Right lobe of liver (tissue), 6 donors: ENCODE measurements around the gene LRPAP1. TPM values are rescaled to one million over a fixed set of nuclear protein-coding genes. Genes with fewer than 3 reads are reported as not detected.

Experiments used
- ATAC-seq, 4 donors: fragments of 200-7000 bp; cut with Tn5 transposase; one replicate each; pipeline ENCODE4 v1.9.1; 2020; ENCODE audit warnings: mild to moderate bottlenecking in 4 of 4, moderate library complexity in 4 of 4
- DNase-seq, 3 donors: peaks; one replicate each; pipeline ENCODE4 v3.0.0-alpha.2; 2020
- H3K27ac ChIP-seq, 3 donors: fragments of 200-600 bp; one replicate each; pipeline ENCODE4 v1.8.0; 2022
- H3K27me3 ChIP-seq, 2 donors: fragments of 200-600 bp; one replicate each; pipeline ENCODE4 v1.8.0; 2022
- H3K36me3 ChIP-seq, 4 donors: fragments of 200-600 bp; sonication (generic) in 1 of 4; one replicate each; pipeline versions ENCODE4 v1.5.1 to v1.8.0; 2017 to 2022; ENCODE audit warnings: control low read depth in 1 of 4
- H3K4me1 ChIP-seq, 4 donors: fragments of 200-600 bp; sonication (generic) in 1 of 4; one replicate each; pipeline versions ENCODE4 v1.5.1 to v1.8.0; 2017 to 2022; ENCODE audit warnings: control low read depth in 1 of 4
- H3K4me3 ChIP-seq, 3 donors: fragments of 200-600 bp; one replicate each; pipeline ENCODE4 v1.8.0; 2022
- H3K9me3 ChIP-seq, 4 donors: fragments of 200-600 bp; sonication (generic) in 1 of 4; one replicate each; pipeline versions ENCODE4 v1.5.1 to v1.8.0; 2017 to 2022; ENCODE audit warnings: control low read depth in 1 of 4
- POLR2A ChIP-seq: fragments of 450-650 bp; IDR thresholded peaks from one replicate; pipeline ENCODE4 v1.6.1; 2017; ENCODE audit warnings: antibody characterized with exemption, mild to moderate bottlenecking
- WGBS: methylation state at CpG from one replicate; pipeline ENCODE4 v1.1.6; 2018; ENCODE audit warnings: low coverage, low lambda C conversion rate; ENCODE audit not compliant: insufficient coverage; ENCODE audit errors: missing lambda C conversion rate; 5-methylcytosine and 5-hydroxymethylcytosine counted together
- intact Hi-C, 2 donors: fragments of 100-400 bp; cut with DNase I; formaldehyde crosslinking; loops; one replicate each; pipeline versions ENCODE4 v1.11.2 to v1.14.1; 2022
- total RNA-seq, 6 experiments: library from RNA; depleted of rRNA in 2 of 6; stranded (reverse); fragments of >200 nt in 2 of 6; fragmentation: NEBNext Ultra II Directional in 3 of 6; extraction: Animal tissue kit (Norgen Biotek cat#: 25700) in 3 of 6; gene quantifications; one replicate each; pipeline versions ENCODE4 v1.1.0 to v1.2.4, GENCODE V29; 2016 to 2023
- TF ChIP-seq, protein P1 (sequence below), 4 donors: fragments of 200-600 bp in 3 of 4; fragments of 450-650 bp in 1 of 4; IDR thresholded peaks; one replicate each; pipeline versions ENCODE4 v1.5.1 to v1.8.0; 2016 to 2022; ENCODE audit warnings: antibody characterized with exemption in 4 of 4, mild to moderate bottlenecking in 2 of 4
- donor health status: DM: no; HTN: yes; CAD: no.
- donor health status: DM: no; HTN: no; CAD: no.
- donor health status: DM: no; HTN: no; CAD: no.
- donor health status: DM: no; HTN: yes; CAD: no.
- donor health status: DM: no; HTN: yes; CAD: no.

LRPAP1 gene
- total RNA-seq, 6 experiments from 2014 or later, result 63.4 to 108 (median 85.3) TPM

DNA sequence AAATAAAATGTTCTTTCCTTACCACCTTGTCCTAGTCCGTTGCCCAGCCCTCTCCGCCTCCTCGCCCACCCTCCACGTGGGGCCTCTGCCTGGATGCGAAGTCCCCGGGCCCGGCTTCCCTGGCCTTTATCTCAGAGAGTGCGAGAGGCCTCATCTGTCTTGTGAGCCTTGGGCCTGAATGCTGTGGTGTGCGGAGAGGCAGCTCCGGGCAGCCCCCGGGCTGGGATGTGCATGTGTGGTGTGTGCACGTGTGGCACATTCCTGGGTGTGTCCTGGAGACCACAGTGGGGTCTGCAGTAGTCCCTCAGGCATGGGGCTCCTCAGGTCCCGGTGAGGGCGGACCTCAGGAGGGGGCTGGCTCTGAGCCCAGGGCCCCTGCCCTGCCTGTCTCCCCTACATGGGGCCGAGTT, 37.8 kb downstream of the LRPAP1 start:
- no peaks in the 10 kb centered on the region for H3K36me3 ChIP-seq
- WGBS, result 51% methylated on average over 8 of the region's 15 CpGs
- no peak for TF ChIP-seq POLR2A
- TF ChIP-seq, protein P1, sequence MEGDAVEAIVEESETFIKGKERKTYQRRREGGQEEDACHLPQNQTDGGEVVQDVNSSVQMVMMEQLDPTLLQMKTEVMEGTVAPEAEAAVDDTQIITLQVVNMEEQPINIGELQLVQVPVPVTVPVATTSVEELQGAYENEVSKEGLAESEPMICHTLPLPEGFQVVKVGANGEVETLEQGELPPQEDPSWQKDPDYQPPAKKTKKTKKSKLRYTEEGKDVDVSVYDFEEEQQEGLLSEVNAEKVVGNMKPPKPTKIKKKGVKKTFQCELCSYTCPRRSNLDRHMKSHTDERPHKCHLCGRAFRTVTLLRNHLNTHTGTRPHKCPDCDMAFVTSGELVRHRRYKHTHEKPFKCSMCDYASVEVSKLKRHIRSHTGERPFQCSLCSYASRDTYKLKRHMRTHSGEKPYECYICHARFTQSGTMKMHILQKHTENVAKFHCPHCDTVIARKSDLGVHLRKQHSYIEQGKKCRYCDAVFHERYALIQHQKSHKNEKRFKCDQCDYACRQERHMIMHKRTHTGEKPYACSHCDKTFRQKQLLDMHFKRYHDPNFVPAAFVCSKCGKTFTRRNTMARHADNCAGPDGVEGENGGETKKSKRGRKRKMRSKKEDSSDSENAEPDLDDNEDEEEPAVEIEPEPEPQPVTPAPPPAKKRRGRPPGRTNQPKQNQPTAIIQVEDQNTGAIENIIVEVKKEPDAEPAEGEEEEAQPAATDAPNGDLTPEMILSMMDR (IDR thresholded peaks at IDR 0.05), result no peak
- H3K4me1 ChIP-seq, result no peaks in the 10 kb centered on the region
- no peak overlapping the region for H3K27ac ChIP-seq
- H3K9me3 ChIP-seq, result no peaks in the 10 kb centered on the region
- H3K27me3 ChIP-seq, result no peaks in the 10 kb centered on the region
- intact Hi-C loops, result no loop called here
- DNase-seq (no peak), ATAC-seq (no peak)
- no peak overlapping the region for H3K4me3 ChIP-seq

DNA sequence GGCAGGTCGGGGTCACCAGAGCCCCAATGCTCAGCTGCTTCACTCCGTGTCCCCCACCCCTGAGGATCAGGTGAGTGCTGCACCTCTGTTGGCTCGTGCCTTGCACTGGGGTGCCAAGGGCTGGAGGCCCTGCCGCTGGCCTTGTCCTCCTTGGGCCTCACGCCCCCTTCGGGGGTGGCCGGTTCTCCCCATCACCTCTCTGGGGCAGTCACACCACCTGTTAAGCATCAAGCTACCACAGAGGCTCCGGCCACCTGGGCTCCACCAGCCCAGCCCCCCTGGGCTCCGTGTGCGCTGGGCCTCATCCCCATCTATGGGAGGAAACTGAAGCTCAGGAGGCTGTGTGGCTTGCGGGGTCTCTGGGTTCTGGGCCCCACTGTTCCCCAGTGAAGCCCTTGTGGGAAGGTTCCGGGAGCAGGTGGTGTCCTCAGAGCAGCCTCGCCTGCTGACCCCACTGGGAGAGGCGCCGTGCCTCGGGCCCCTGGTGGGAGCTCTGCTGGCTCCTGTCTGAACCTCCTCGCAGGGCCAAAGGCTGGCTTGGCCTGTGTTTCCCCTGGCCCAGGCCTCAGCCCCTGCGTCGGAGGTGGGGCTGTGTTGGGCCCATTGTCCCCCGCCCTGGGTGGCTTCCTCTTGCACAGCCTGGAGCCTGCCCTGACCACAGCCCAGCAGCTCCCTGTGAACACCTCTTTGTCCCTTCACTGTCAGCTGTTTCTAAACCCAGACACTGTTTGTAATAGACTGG, 38.3 kb downstream of the LRPAP1 start:
- ATAC-seq (no peak), DNase-seq (no peak)
- H3K27me3 ChIP-seq, result no peaks in the 10 kb centered on the region
- H3K27ac ChIP-seq, result no peak overlapping the region
- no CpG with 5 or more reads among the region's 20 CpGs for WGBS
- H3K4me3 ChIP-seq, result no peak overlapping the region
- no peaks in the 10 kb centered on the region for H3K4me1 ChIP-seq
- intact Hi-C loops, result no loop called here
- TF ChIP-seq POLR2A, result no peak
- TF ChIP-seq, protein P1 (IDR thresholded peaks at IDR 0.05), result no peak
- no peaks in the 10 kb centered on the region for H3K9me3 ChIP-seq
- H3K36me3 ChIP-seq, result no peaks in the 10 kb centered on the region

DNA sequence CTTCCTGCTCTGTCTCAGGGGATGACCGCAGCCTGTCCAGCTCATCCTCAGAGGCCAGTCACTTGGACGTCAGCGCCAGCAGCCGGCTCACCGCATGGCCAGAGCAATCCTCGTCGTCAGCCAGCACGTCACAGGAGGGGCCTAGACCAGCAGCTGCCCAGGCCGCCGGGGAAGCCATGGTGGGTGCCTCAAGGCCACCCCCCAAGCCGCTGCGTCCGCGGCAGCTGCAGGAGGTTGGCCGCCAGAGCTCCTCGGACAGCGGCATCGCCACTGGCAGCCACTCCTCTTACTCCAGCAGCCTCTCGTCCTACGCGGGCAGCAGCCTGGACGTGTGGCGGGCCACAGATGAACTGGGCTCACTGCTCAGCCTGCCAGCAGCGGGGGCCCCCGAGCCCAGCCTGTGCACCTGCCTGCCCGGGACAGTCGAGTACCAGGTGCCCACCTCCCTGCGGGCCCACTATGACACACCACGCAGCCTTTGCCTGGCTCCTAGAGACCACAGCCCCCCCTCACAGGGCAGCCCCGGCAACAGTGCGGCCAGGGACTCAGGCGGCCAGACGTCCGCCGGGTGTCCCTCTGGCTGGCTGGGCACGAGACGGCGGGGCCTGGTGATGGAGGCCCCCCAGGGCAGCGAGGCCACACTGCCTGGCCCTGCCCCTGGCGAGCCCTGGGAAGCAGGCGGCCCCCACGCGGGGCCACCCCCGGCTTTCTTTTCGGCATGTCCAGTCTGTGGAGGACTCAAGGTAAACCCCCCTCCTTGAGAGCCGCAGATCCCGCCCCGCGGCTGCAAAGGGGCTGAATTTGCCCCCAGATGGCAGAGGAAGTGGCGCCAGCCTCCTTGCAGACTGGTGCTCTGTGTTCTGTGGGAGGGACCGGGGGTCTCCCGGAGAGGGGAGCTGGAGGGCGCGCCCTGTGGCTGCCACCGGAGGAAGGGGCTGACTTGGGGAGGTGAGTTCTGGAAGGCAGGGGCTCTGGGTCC, 39.2 kb downstream of the LRPAP1 start:
- Histone ChIP-seq H3K27me3 (no peaks in the 10 kb centered on the region), H3K4me1 (no peaks in the 10 kb centered on the region), H3K27ac (no peak overlapping the region), H3K9me3 (no peaks in the 10 kb centered on the region), H3K4me3 (no peak overlapping the region), H3K36me3 (no peaks in the 10 kb centered on the region)
- intact Hi-C loops, result no loop called here
- no peak for DNase-seq
- WGBS, result no CpG with 5 or more reads among the region's 55 CpGs
- TF ChIP-seq POLR2A, result no peak
- no peak for ATAC-seq

DNA sequence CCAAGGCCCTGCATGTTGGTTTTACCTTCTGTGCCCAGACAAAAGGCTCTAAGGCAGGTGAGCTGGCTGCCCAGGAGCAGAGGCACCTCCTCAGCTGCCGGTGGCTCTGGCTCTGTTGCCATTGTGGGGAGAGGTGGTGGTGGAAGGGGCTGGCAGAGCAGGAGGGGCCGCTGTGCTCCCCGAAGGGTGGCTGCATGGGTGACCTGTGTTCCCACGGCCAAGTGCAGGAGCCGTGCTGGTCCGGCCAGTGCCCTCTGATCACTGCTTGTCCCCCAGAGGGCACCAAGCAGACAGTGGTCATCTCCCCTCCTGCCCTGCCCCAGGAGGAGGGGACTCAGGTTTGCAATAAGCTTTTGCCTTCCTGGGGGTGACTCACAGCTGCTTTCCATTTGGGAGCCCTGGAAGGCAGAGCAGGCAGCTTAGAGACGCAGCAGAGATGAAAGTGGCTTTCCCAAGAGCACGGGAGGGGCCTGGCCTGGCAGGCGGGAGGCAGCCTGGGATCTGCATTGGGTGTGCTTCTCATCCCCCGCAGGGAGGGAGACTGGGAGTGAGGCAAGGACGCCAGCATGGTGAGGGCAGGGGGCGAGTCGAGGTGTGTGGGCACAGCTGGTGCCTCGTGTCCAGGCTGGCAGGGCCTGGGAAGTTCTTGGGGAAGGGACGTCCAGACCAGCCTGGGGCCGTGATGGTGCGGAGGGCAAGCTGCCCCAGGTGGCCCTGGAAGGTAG, 40.4 kb downstream of the LRPAP1 start:
- Histone ChIP-seq H3K4me3 (no peak overlapping the region), H3K36me3 (no peaks in the 10 kb centered on the region), H3K27me3 (no peaks in the 10 kb centered on the region), H3K4me1 (no peaks in the 10 kb centered on the region), H3K27ac (no peak overlapping the region), H3K9me3 (no peaks in the 10 kb centered on the region)
- TF ChIP-seq POLR2A, result no peak
- TF ChIP-seq, protein P1 (IDR thresholded peaks at IDR 0.05), result no peak
- no peak for DNase-seq
- intact Hi-C loops, result no loop called here
- WGBS, result 85% methylated on average over 7 of the region's 17 CpGs
- ATAC-seq, result no peak
